ENCODE results near the gene SAMD4A. TPM values are rescaled to one million over a fixed set of nuclear protein-coding genes. Genes with fewer than 3 reads are reported as not detected.

The SAMD4A gene
- total and polyA plus RNA-seq, 2 donors (not counting 1 experiment from before 2014, with no cell fraction given) = 9.3 to 39.8 TPM

DNA sequence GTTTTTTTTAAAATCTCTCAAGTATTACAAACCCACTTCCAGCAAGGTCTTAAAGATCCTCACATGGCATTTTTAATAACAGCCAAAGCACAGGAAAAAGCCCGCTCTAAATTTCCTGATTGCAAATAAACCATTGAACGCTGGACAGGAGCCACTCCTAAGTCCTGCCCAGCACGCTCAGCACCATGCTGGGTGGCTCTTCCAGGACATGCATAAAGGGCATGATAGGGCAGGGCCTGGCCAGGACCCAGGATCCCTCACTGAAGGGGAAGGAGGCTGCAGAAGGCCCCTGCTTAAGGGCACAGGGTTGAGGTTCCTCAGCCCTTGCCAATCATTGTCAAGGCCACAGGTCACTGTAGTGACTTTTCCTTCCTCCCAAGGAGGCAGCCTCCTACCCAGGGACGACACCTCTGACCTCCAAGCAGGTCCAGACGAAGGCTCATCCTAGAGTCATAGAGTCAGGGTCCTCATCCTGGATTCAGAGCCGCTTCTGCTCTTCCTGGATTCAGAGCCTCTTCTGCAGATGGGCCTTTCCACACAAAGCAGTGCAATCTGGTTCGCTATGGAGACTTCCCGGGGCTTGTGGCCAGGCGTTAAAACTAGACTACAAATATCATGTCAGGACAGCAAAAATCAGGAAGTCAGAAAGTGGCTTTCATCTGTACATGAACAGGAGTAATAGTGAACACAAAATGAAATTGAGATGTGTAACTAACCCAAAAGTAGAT, 211.9 kb downstream of the SAMD4A start:
- Histone ChIP-seq H3K4me1 (ENCODE audit: control insufficient read depth, extremely low read depth, insufficient read depth, low read length) (peaks cover 29% of the 10 kb centered on the region), H4K20me1 (ENCODE audit: control insufficient read depth, extremely low read depth, insufficient read depth, low read length) (no peaks in the 10 kb centered on the region), H3K79me2 (ENCODE audit: control insufficient read depth, insufficient read depth, low read length) (peaks cover 5% of the 10 kb centered on the region), H3K27ac (ENCODE audit: insufficient read depth, low read length) (no peak overlapping the region), H3K4me2 (ENCODE audit: extremely low read depth, insufficient read depth, low read length) (no peak overlapping the region), H3K9ac (ENCODE audit: insufficient read depth, low read length) (no peak overlapping the region), H3K36me3 (ENCODE audit: control insufficient read depth, insufficient read depth, low read length) (peaks cover 16% of the 10 kb centered on the region), H3K27me3 (ENCODE audit: control insufficient read depth, insufficient read depth, low read length) (no peaks in the 10 kb centered on the region), H3K9me3 (ENCODE audit: control insufficient read depth, insufficient read depth, low read depth, low read length) (no peaks in the 10 kb centered on the region), H3K4me3 (replicated peaks in 1 of 4; ENCODE audit: control extremely low read depth in 1 of 4, insufficient read depth in 1 of 4, low read depth in 3 of 4, low read length in 4 of 4) (no peak overlapping the region), H2AFZ (ENCODE audit: low read length) (no peak overlapping the region)
- DNase-seq (ENCODE audit: low read depth in 2 of 2) = no peak
- TF ChIP-seq, protein P1, sequence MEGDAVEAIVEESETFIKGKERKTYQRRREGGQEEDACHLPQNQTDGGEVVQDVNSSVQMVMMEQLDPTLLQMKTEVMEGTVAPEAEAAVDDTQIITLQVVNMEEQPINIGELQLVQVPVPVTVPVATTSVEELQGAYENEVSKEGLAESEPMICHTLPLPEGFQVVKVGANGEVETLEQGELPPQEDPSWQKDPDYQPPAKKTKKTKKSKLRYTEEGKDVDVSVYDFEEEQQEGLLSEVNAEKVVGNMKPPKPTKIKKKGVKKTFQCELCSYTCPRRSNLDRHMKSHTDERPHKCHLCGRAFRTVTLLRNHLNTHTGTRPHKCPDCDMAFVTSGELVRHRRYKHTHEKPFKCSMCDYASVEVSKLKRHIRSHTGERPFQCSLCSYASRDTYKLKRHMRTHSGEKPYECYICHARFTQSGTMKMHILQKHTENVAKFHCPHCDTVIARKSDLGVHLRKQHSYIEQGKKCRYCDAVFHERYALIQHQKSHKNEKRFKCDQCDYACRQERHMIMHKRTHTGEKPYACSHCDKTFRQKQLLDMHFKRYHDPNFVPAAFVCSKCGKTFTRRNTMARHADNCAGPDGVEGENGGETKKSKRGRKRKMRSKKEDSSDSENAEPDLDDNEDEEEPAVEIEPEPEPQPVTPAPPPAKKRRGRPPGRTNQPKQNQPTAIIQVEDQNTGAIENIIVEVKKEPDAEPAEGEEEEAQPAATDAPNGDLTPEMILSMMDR (conservative IDR thresholded peaks at IDR 0.05 in 1 of 2, IDR thresholded peaks at IDR 0.05 in 1 of 2; ENCODE audit: low read depth in 1 of 2, low read length in 2 of 2) = no peak
- TF ChIP-seq EZH2 (IDR thresholded peaks at IDR 0.05; ENCODE audit: low read length, missing control alignments) = no peak

DNA sequence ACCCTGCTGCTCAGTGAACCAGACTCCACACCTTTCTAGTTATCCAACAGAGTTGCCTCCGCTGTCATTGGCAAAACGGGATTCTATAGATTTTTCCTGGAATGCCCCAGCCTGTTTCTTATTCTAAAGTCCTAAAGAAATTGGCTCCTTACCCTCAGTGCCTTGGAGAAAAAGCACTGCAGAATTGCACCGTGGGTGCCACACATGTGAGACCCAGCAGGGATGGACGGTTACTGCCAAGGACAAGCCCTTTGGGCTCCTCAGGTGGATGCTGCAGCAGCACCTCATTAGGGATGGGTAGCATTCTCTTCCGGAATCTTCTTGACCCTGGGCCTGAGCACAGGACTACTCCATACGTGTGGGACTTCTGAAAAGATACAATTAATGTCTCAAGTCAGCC, 214.2 kb downstream of the SAMD4A start:
- no peak for TF ChIP-seq EZH2 (IDR thresholded peaks at IDR 0.05; ENCODE audit: low read length, missing control alignments)
- TF ChIP-seq, protein P1 (conservative IDR thresholded peaks at IDR 0.05 in 1 of 2, IDR thresholded peaks at IDR 0.05 in 1 of 2; ENCODE audit: low read depth in 1 of 2, low read length in 2 of 2) = no peak
- Histone ChIP-seq H3K36me3 (ENCODE audit: control insufficient read depth, insufficient read depth, low read length) (peaks cover 21% of the 10 kb centered on the region), H2AFZ (ENCODE audit: low read length) (no peak overlapping the region), H3K9me3 (ENCODE audit: control insufficient read depth, insufficient read depth, low read depth, low read length) (no peaks in the 10 kb centered on the region), H3K4me1 (ENCODE audit: control insufficient read depth, extremely low read depth, insufficient read depth, low read length) (peaks cover 12% of the 10 kb centered on the region), H3K27ac (ENCODE audit: insufficient read depth, low read length) (no peak overlapping the region), H4K20me1 (ENCODE audit: control insufficient read depth, extremely low read depth, insufficient read depth, low read length) (no peaks in the 10 kb centered on the region), H3K79me2 (ENCODE audit: control insufficient read depth, insufficient read depth, low read length) (no peaks in the 10 kb centered on the region), H3K27me3 (ENCODE audit: control insufficient read depth, insufficient read depth, low read length) (no peaks in the 10 kb centered on the region), H3K9ac (ENCODE audit: insufficient read depth, low read length) (no peak overlapping the region), H3K4me3 (replicated peaks in 1 of 4; ENCODE audit: control extremely low read depth in 1 of 4, insufficient read depth in 1 of 4, low read depth in 3 of 4, low read length in 4 of 4) (no peak overlapping the region), H3K4me2 (ENCODE audit: extremely low read depth, insufficient read depth, low read length) (no peak overlapping the region)
- no peak for DNase-seq (ENCODE audit: low read depth in 2 of 2)

DNA sequence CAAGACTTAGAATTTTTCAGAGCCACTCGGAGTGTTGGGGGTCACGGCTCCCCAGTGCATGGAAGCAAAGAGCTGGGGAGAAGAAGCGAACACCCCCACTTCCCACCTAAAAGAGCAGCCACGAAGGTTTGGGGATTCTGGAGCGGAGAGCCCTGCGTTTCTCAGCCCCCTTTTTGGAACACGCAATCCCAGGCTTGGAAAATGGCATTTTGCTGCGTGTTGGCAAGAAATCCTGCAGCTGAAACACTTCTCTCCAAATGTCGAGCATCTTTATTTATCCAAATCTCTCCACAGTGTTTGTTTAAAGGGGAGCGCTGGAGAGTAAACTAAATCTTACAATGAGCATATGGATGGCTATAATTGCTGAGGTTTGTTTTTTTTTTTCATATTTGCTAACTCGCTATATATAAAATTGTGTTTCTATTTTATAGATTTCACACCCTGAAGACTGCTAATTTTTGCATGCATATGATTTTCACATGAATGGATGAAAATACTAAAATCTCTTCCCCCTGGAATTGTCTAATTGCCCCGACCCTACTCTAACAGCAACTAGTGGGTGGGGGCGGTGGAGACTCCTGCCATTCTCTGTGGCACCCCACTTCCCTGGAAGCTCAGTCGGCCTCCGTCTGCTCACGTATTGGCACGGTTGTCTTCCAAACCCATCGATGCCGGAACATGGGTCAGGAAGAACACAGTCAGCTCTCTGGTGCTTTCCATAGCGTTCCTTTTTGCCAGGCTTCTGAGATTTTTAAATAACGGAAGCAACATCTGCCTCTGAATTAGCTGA, 215.2 kb downstream of the SAMD4A start:
- Histone ChIP-seq H4K20me1 (ENCODE audit: control insufficient read depth, extremely low read depth, insufficient read depth, low read length) (no peaks in the 10 kb centered on the region), H3K27ac (ENCODE audit: insufficient read depth, low read length) (no peak overlapping the region), H3K4me2 (ENCODE audit: extremely low read depth, insufficient read depth, low read length) (no peak overlapping the region), H2AFZ (ENCODE audit: low read length) (no peak overlapping the region), H3K27me3 (ENCODE audit: control insufficient read depth, insufficient read depth, low read length) (no peaks in the 10 kb centered on the region), H3K4me1 (ENCODE audit: control insufficient read depth, extremely low read depth, insufficient read depth, low read length) (peaks cover 1% of the 10 kb centered on the region), H3K9me3 (ENCODE audit: control insufficient read depth, insufficient read depth, low read depth, low read length) (no peaks in the 10 kb centered on the region), H3K36me3 (ENCODE audit: control insufficient read depth, insufficient read depth, low read length) (peaks cover 26% of the 10 kb centered on the region), H3K9ac (ENCODE audit: insufficient read depth, low read length) (no peak overlapping the region), H3K4me3 (replicated peaks in 1 of 4; ENCODE audit: control extremely low read depth in 1 of 4, insufficient read depth in 1 of 4, low read depth in 3 of 4, low read length in 4 of 4) (no peak overlapping the region), H3K79me2 (ENCODE audit: control insufficient read depth, insufficient read depth, low read length) (no peaks in the 10 kb centered on the region)
- peak in 1 of 2 donors; percentile 24 for DNase-seq (ENCODE audit: low read depth in 2 of 2)
- TF ChIP-seq, protein P1 (conservative IDR thresholded peaks at IDR 0.05 in 1 of 2, IDR thresholded peaks at IDR 0.05 in 1 of 2; ENCODE audit: low read depth in 1 of 2, low read length in 2 of 2) = no peak
- TF ChIP-seq EZH2 (IDR thresholded peaks at IDR 0.05; ENCODE audit: low read length, missing control alignments) = no peak

All from fibroblast of lung (primary cell).